Measurements from ENCODE around the gene KDM4C. TPM values are rescaled to one million over a fixed set of nuclear protein-coding genes. Genes with fewer than 3 reads are reported as not detected.

The KDM4C gene
- total RNA-seq, 4 donors from 2014 or later, result 75.0 to 95.9 (median 88.9) TPM

- H3K27ac ChIP-seq, result no peak overlapping the region
- no peaks in the 10 kb centered on the region for H3K9me3 ChIP-seq
- H3K36me3 ChIP-seq, result no peaks in the 10 kb centered on the region
- peaks cover 0 to 36% (median 15%) of the 10 kb centered on the region in 4 donors for H3K4me1 ChIP-seq
- in situ Hi-C loops (cut with MboI; ENCODE audit: low pct_ligation_motif_present in 1 of 4, low pct_unique_long_range_greater_than_20kb in 1 of 4, low sequenced_read_pairs in 3 of 4) (no loop called here), intact Hi-C loops (cut with DNase I; ENCODE audit: low total_unique reads) (no loop called here)
- no peaks in the 10 kb centered on the region for H3K27me3 ChIP-seq
- DNase-seq, result no peak
- no peak for TF ChIP-seq POLR2A (IDR thresholded peaks at IDR 0.05)
- WGBS, 2 donors (ENCODE audit: low coverage in 1 of 2), result 98 to 100% methylated on average over 1 to 4 of the region's 4 CpGs
- H3K4me3 ChIP-seq, result no peak overlapping the region
Observed at GRCh38 chr9:7153134-7153533, 395.4 kb downstream of the KDM4C start.

DNA sequence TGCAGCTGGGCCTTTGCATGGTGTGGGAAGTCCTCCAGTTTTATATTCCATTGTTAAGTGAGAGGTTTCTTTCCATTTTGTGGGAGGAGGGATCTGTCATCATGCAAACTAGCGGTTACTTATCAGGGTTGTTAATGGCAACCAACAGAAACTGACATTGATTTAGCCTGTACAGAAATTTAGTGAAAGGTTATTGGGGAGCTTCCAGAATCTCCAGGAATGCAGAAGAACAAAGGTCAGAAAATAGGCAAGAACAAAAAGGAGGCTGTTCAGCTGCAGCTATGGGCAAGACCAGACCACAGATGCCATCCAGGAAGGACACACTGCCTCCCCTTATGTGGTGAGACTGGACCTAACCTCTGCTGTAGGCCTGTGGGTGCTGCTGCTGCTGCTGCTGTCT is 395.8 kb downstream of the KDM4C start:
- intact Hi-C loops (cut with DNase I; ENCODE audit: low total_unique reads), result no loop called here
- Histone ChIP-seq H3K27me3 (no peaks in the 10 kb centered on the region), H3K4me1 (peaks cover 0 to 31% (median 15%) of the 10 kb centered on the region in 4 donors), H3K4me3 (no peak overlapping the region), H3K36me3 (no peaks in the 10 kb centered on the region), H3K9me3 (no peaks in the 10 kb centered on the region), H3K27ac (no peak overlapping the region)
- 78 to 100% methylated on average over 1 of the region's 1 CpG for WGBS, 2 donors (ENCODE audit: low coverage in 1 of 2)
- in situ Hi-C loops (cut with MboI; ENCODE audit: low pct_ligation_motif_present in 1 of 4, low pct_unique_long_range_greater_than_20kb in 1 of 4, low sequenced_read_pairs in 3 of 4), result no loop called here
- DNase-seq, result no peak
- TF ChIP-seq EP300 (IDR thresholded peaks at IDR 0.05; ENCODE audit: low read depth), result no peak
- no peak for TF ChIP-seq CTCF (IDR thresholded peaks at IDR 0.05)
- no peak for TF ChIP-seq POLR2A (IDR thresholded peaks at IDR 0.05)
- no peak for TF ChIP-seq POLR2AphosphoS5 (IDR thresholded peaks at IDR 0.05)

DNA sequence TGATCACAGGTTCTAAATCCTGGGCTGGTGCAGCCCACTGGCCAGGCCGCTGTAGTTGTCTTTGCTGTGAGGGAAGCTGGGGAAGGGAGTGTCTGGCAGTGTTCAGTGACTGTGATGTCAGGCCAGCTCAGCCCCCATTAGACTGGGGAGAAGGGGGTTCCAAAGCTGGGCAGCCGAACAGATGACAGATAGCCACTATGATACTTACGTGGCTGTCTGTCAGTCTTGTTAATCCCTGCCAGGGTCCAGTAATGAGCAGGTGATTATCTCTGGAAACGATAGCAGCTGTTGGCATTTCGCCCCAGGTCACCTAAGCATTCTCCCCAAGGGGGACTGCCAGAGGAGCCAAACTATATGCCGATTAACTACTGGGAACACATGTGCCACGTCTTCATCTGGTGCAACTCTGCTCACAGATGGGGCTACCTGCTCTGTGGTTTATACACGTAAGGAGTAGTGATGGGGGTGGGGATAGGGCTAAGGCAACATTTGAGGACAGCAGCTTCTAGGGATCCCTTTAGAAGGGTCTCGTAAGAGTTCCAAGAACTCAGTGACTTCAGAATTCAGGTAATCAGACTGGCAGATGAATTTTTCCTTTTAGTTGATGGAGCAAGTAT is 396.3 kb downstream of the KDM4C start:
- no peaks in the 10 kb centered on the region for H3K27me3 ChIP-seq
- H3K4me3 ChIP-seq, result no peak overlapping the region
- H3K4me1 ChIP-seq, result peaks cover 0 to 26% (median 13%) of the 10 kb centered on the region in 4 donors
- in situ Hi-C loops (cut with MboI; ENCODE audit: low pct_ligation_motif_present in 1 of 4, low pct_unique_long_range_greater_than_20kb in 1 of 4, low sequenced_read_pairs in 3 of 4), result no loop called here
- DNase-seq, result no peak
- H3K27ac ChIP-seq, result no peak overlapping the region
- no peaks in the 10 kb centered on the region for H3K9me3 ChIP-seq
- TF ChIP-seq POLR2AphosphoS5 (IDR thresholded peaks at IDR 0.05) (no peak), POLR2A (IDR thresholded peaks at IDR 0.05) (no peak), CTCF (IDR thresholded peaks at IDR 0.05) (no peak), EP300 (IDR thresholded peaks at IDR 0.05; ENCODE audit: low read depth) (no peak)
- intact Hi-C loops (cut with DNase I; ENCODE audit: low total_unique reads), result no loop called here
- 91 to 100% methylated on average over 3 to 9 of the region's 9 CpGs for WGBS, 2 donors (ENCODE audit: low coverage in 1 of 2)
- no peaks in the 10 kb centered on the region for H3K36me3 ChIP-seq

DNA sequence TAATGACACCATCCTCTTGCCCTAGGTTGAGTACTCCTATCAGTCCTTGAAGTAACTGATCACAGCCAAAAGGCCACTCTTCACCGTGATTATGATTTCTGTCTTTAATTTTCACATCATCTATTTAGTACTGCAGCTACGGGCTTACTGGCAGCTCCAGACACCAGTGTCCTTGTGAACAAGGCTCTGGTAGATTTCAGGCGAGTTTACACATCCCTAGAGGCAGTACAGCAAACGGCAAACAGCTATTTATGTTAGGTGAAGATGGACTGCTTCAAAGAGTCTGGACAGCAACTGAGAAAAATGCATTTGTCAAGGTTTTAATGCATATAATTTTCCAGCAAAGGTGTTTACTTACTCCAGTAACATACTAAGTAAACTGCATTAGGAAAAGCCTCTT is 396.9 kb downstream of the KDM4C start:
- no peaks in the 10 kb centered on the region for H3K9me3 ChIP-seq
- in situ Hi-C loops (cut with MboI; ENCODE audit: low pct_ligation_motif_present in 1 of 4, low pct_unique_long_range_greater_than_20kb in 1 of 4, low sequenced_read_pairs in 3 of 4) (no loop called here), intact Hi-C loops (cut with DNase I; ENCODE audit: low total_unique reads) (no loop called here)
- no peaks in the 10 kb centered on the region for H3K27me3 ChIP-seq
- H3K36me3 ChIP-seq, result no peaks in the 10 kb centered on the region
- no peak overlapping the region for H3K27ac ChIP-seq
- 72 to 96% methylated on average over 3 to 4 of the region's 4 CpGs for WGBS, 2 donors (ENCODE audit: low coverage in 1 of 2)
- H3K4me1 ChIP-seq, result peaks cover 0 to 20% (median 10%) of the 10 kb centered on the region in 4 donors
- DNase-seq, result no peak
- H3K4me3 ChIP-seq, result no peak overlapping the region
- no peak for TF ChIP-seq POLR2A (IDR thresholded peaks at IDR 0.05)

DNA sequence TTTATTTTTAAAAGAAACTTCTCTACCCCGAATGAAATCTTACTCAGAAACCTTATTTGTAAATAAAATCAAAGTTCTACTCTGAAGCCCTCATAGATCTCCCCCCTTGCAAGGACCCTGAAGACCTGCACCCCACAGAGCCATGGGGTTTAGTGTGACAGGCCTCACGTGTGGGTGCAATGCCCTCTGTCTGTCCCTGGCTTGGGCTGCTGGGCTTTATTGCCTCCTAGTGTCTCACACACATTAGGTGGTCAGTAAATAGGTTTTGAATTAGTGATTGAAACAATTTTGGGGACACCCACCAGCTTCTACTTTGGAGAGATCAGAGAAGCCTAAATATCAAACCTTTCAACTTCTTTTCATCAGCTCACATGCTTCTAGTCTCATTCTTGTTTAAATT is 403.7 kb downstream of the KDM4C start:
- intact Hi-C loops (cut with DNase I; ENCODE audit: low total_unique reads), result no loop called here

More for the DNA sequence above, 403.7 kb downstream of the KDM4C start:
- Histone ChIP-seq H3K4me1 (peaks cover 0 to 16% (median 0%) of the 10 kb centered on the region in 4 donors), H3K9me3 (no peaks in the 10 kb centered on the region), H3K27ac (no peak overlapping the region), H3K4me3 (no peak overlapping the region), H3K36me3 (peaks cover 0 to 2% (median 0%) of the 10 kb centered on the region in 4 donors), H3K27me3 (no peaks in the 10 kb centered on the region)
- DNase-seq, result no peak
- in situ Hi-C loops (cut with MboI; ENCODE audit: low pct_ligation_motif_present in 1 of 4, low pct_unique_long_range_greater_than_20kb in 1 of 4, low sequenced_read_pairs in 3 of 4), result no loop called here
- no peak for TF ChIP-seq POLR2AphosphoS5 (IDR thresholded peaks at IDR 0.05)
- no peak for TF ChIP-seq CTCF (IDR thresholded peaks at IDR 0.05)
- no peak for TF ChIP-seq POLR2A (IDR thresholded peaks at IDR 0.05)
- TF ChIP-seq EP300 (IDR thresholded peaks at IDR 0.05; ENCODE audit: low read depth), result no peak
- WGBS, 2 donors (ENCODE audit: low coverage in 1 of 2), result 33 to 36% methylated on average over 1 to 2 of the region's 2 CpGs
